RWPE2 (cell line): Measurements from ENCODE around the gene DDX41.
"Not testable (repeated sequence)": the region's sequence is repeated elsewhere in the genome, so short reads cannot be mapped to it uniquely, and the experiment has no call there.

ENCODE experiments used
- ATAC-seq: fragments of 200-7000 bp; cut with Tn5 transposase; 3 replicates; pipeline ENCODE4 v1.9.1; 2021; ENCODE audit warnings: low read depth
- DNase-seq: peaks from one replicate; pipeline ENCODE4 v3.0.0-alpha.2; 2020; ENCODE audit warnings: low spot score
- H3K27ac ChIP-seq: fragments of 450-650 bp; 2 replicates; pipeline ENCODE4 v1.5.1; 2017; ENCODE audit warnings: mild to moderate bottlenecking; ENCODE audit not compliant: poor library complexity, severe bottlenecking
- H3K27me3 ChIP-seq: fragments of 250-450 bp; sonication (Bioruptor Pico); 2 replicates; pipeline ENCODE4 v1.5.1; 2021; ENCODE audit warnings: mild to moderate bottlenecking, moderate library complexity; ENCODE audit not compliant: insufficient read depth, poor library complexity, severe bottlenecking
- H3K36me3 ChIP-seq: fragments of 250-450 bp; sonication (Bioruptor Pico); 2 replicates; pipeline ENCODE4 v1.5.1; 2020; ENCODE audit warnings: low read depth, mild to moderate bottlenecking, moderate library complexity
- H3K4me1 ChIP-seq: fragments of 250-450 bp; sonication (Bioruptor Pico); 2 replicates; pipeline ENCODE4 v1.5.1; 2021; ENCODE audit warnings: mild to moderate bottlenecking, moderate library complexity; ENCODE audit not compliant: insufficient read depth, poor library complexity, severe bottlenecking
- H3K4me3 ChIP-seq: fragments of 250-450 bp; sonication (Bioruptor Pico); 2 replicates; pipeline ENCODE4 v1.5.1; 2021; ENCODE audit warnings: mild to moderate bottlenecking, moderate library complexity; ENCODE audit not compliant: severe bottlenecking
- H3K9me3 ChIP-seq: fragments of 250-450 bp; sonication (Bioruptor Pico); 2 replicates; pipeline ENCODE4 v1.5.1; 2021; ENCODE audit warnings: mild to moderate bottlenecking, moderate library complexity; ENCODE audit not compliant: severe bottlenecking
- TF ChIP-seq, protein P1 (sequence below): fragments of 450-650 bp; IDR thresholded peaks from one replicate; pipeline ENCODE4 v1.5.1; 2017; ENCODE audit warnings: mild to moderate bottlenecking, moderate library complexity; ENCODE audit not compliant: poor library complexity, severe bottlenecking

DDX41 gene

DNA sequence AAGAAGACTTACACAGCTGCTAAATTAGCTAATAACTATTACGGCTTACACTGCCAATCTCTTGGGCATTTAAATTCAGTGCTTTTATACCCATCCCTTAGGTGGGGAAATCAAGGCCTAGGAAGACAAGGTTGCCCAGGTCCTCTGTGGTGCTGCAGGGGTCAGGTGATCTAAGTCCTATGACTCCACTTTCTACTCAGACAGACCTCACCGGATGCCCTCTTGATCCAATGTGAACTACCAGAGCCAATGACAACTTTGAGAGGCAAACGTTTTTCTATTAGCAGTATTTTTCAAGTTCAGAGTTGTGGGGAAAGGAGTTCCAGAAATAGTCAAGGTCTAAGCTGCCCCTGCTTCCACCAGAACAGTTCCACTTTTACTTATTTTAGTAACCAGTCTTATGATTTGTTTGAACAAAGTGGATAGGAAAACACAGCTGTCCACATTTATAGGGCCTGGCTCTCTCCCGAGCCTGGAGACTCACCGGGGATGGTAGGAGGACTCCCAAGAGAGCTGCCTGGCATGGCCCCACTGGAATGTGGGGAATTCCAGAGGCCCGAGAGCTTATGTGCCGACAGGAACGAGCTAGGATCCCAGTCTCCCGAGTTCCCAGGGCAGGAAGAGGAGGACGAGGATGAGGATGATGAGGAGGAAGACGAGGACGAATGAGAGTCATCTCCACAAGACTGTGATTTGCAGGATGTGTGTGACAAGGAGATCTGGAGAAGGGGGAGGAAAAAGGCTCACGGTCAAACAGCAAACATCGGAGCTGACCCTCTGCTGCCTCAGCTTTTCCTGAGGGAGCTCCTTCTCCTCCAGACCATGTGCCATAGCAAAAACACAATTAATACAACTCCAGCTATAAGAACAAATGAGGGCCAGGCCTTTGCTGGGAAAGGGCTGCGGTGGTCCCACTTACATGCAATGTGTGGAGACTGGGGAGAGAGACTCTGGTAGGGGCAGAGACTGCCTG lies 20.9 kb upstream of the DDX41 start:
- Histone ChIP-seq H3K9me3 (no peaks in the 10 kb centered on the region), H3K4me3 (no peak overlapping the region), H3K4me1 (peaks cover 14% of the 10 kb centered on the region), H3K36me3 (peaks cover 63% of the 10 kb centered on the region), H3K27ac (no peak overlapping the region), H3K27me3 (no peaks in the 10 kb centered on the region)
- TF ChIP-seq, protein P1, sequence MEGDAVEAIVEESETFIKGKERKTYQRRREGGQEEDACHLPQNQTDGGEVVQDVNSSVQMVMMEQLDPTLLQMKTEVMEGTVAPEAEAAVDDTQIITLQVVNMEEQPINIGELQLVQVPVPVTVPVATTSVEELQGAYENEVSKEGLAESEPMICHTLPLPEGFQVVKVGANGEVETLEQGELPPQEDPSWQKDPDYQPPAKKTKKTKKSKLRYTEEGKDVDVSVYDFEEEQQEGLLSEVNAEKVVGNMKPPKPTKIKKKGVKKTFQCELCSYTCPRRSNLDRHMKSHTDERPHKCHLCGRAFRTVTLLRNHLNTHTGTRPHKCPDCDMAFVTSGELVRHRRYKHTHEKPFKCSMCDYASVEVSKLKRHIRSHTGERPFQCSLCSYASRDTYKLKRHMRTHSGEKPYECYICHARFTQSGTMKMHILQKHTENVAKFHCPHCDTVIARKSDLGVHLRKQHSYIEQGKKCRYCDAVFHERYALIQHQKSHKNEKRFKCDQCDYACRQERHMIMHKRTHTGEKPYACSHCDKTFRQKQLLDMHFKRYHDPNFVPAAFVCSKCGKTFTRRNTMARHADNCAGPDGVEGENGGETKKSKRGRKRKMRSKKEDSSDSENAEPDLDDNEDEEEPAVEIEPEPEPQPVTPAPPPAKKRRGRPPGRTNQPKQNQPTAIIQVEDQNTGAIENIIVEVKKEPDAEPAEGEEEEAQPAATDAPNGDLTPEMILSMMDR = no peak
- DNase-seq (no peak), ATAC-seq (peak; percentile 46; the same call in 1 of the 3 replicates)

DNA sequence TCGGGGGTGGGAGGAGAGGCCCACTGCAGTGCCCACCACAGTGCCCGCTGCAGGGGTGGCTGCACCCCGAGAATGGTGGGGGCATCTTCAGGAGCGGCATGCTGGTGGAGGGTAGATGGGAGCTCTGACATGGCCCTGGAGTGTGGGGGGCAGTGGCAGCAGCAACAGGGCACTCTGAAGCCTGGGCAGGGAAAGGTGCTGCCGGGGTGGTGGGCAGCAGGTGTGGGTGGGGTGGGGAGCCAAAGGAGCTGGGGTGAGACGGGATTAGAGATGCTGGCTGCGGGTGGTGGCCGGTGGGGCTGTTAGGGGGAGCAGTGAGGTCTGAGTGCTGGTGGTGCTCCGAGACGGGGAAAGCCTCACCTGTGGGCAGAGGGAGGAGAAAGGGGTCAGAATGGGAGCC lies 19.6 kb upstream of the DDX41 start:
- ATAC-seq (no peak), DNase-seq (no peak)
- peaks cover 14% of the 10 kb centered on the region for H3K4me1 ChIP-seq
- no peak overlapping the region for H3K27ac ChIP-seq
- no peaks in the 10 kb centered on the region for H3K9me3 ChIP-seq
- H3K36me3 ChIP-seq = peaks cover 61% of the 10 kb centered on the region
- TF ChIP-seq, protein P1 = no peak
- no peak overlapping the region for H3K4me3 ChIP-seq
- no peaks in the 10 kb centered on the region for H3K27me3 ChIP-seq

DNA sequence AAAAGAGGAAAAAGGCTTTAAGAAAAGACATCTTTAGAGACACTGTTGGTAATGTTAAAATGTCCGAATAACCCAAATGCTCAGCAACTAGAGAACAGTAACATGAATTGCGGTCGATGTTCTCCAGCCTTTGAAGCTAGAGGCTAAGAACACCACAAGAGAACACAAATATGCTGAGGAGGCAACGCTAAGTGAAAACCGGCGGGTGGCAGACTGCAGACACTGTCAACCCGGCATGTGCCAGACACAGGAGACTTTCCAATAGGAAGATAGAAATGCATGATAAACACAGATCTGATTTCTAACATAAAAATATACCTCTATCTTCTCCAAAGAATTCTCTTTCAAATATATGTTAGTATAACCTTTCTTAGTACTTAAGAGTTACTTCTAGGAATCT lies 18.4 kb upstream of the DDX41 start:
- ATAC-seq (no peak), DNase-seq (no peak)
- peaks cover 8% of the 10 kb centered on the region for H3K4me1 ChIP-seq
- H3K9me3 ChIP-seq = no peaks in the 10 kb centered on the region
- H3K27ac ChIP-seq = no peak overlapping the region
- no peaks in the 10 kb centered on the region for H3K27me3 ChIP-seq
- H3K36me3 ChIP-seq = peaks cover 71% of the 10 kb centered on the region
- H3K4me3 ChIP-seq = no peak overlapping the region
- TF ChIP-seq, protein P1 = no peak

DNA sequence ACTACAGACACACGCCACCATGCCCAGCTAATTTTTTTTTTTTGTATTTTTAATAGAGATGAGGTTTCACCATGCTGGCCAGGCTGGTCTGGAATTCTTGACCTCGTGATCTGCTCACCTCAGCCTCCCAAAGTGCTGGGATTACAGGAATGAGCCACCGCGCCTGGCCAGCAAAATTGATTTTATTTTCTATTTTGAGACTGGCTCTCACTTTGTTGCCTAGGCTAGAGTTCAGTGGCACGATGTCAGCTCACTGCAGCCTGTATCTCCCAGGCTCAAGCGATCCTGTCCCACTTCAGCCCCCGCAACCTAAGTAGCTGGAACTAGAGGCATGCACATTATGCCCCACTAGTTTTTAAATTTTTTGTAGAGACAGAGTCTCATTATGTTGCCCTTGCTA lies 17.7 kb upstream of the DDX41 start:
- H3K4me3 ChIP-seq, H3K27ac ChIP-seq, DNase-seq, ATAC-seq, H3K27me3 ChIP-seq, H3K9me3 ChIP-seq, H3K4me1 ChIP-seq: not testable (repeated sequence)
- peaks cover 78% of the 10 kb centered on the region for H3K36me3 ChIP-seq

DNA sequence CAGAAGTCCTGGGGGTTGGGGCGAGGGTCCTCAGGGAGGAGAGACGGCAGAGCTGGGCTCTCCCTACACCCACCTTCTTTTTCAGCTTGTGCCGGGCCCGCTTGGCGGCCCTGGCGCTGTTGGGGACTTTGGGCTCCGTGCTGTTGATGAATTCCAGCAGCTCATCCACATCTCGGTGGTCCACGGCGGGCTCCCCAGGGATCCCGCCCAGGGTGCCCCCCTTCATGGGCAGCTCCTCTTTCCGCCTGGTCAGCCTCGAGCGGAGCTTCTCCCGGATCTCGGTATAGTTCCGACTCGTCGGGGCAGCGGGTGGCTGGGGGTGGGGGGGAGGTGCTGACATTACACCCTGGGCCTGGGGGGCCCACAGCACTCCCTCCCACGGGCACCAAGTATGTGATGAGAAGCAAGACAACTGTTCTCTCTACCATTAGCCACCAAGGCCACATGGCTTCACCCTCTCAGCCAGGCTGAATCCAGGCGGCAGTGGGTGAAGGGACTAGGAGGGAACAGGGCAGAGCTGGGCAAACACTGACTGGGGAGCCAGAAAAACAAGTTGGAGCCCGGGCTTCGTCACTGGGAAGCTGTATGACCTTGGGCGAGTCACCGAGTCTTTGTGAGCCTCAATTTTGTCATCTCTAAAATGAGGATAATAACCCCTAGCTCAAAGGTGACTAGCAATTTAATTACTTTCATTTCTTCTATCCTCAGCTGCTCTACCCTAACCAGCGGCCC lies 14.6 kb upstream of the DDX41 start:
- Histone ChIP-seq H3K27me3 (no peaks in the 10 kb centered on the region), H3K4me1 (no peaks in the 10 kb centered on the region), H3K27ac (no peak overlapping the region), H3K9me3 (no peaks in the 10 kb centered on the region), H3K4me3 (no peak overlapping the region), H3K36me3 (peaks cover 73% of the 10 kb centered on the region)
- ATAC-seq = no peak
- peak; percentile 51 for DNase-seq
- TF ChIP-seq, protein P1 = no peak
